GM19328 (cell line): ENCODE results near the gene RHOT2.
A peak's percentile ranks its signal among the peaks of the same experiment; 100 is the strongest.
"Not testable (repeated sequence)": the region's sequence is repeated elsewhere in the genome, so short reads cannot be mapped to it uniquely, and the experiment has no call there.

Experiments used
- ATAC-seq: cut with Tn5 transposase; IDR thresholded peaks from one replicate; pipeline ENCODE4 v1.9.1; 2021; ENCODE audit warnings: mild to moderate bottlenecking, moderate library complexity; ENCODE audit not compliant: unreplicated experiment

The RHOT2 gene

DNA sequence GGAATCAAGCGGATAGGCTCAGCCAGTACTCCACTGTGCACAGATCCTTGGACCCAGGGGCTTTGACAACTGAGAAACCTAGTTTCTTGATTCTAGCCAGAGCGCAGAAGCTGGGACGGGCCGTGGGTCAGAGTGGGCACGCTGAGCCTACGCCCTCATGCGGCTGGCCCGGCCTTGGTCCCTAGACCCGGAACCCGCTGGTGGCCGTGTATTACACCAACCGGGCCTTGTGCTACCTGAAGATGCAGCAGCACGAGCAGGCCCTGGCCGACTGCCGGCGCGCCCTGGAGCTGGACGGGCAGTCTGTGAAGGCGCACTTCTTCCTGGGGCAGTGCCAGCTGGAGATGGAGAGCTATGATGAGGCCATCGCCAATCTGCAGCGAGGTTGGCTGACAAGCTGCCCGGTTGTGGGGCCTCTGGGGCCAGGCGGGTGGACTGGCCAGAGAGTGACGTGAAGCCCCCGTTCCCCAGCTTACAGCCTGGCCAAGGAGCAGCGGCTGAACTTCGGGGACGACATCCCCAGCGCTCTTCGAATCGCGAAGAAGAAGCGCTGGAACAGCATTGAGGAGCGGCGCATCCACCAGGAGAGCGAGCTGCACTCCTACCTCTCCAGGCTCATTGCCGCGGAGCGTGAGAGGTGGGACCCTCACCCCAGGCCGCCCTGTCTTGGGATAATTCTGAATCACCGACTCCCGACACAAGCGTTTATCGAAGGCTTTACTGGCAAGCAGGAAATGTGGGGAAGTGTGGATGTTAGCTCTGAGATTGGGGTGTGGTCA is 13.2 kb downstream of the RHOT2 start:
- ATAC-seq = no peak

- no peak for ATAC-seq
Observed at GRCh38 chr16:681746-682427, 14.0 kb downstream of the RHOT2 start.

DNA sequence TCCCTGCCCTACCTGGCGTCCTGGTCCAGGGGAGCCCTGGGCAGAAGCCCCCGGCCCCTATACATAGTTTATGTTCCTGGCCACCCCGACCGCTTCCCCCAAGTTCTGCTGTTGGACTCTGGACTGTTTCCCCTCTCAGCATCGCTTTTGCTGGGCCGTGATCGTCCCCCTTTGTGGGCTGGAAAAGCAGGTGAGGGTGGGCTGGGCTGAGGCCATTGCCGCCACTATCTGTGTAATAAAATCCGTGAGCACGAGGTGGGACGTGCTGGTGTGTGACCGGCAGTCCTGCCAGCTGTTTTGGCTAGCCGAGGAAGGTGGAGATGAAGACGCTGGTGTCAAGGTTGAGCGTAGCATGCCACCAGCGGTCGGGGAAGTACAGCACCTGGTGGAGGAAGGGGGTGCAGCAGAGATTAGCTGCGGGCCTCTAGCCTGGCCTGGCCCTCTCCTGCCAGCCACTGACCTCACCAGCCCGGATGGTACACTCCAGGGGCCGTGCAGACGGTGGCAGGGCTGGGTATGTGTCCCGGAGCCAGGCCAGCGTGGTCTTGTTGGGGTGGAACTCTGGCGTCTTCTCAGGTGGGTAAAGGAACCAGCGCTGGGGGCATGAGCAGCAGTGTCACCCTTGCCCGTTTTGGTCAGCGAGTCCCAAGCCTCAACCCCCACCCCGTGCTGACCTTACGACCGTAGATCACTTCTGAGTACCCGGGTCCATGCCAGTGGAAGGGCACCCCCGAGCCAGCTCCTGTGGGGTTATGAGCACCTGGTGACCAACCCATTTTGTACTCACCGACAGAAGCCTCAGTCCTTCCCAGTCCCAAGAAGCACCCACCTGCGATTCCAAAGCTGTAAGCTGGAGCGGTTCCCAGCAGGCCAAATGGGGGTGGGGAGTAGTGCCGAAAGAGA is 14.8 kb downstream of the RHOT2 start:
- no peak for ATAC-seq

GRCh38 chr16:683396-684070 is 15.6 kb downstream of the RHOT2 start:
- no peak for ATAC-seq

DNA sequence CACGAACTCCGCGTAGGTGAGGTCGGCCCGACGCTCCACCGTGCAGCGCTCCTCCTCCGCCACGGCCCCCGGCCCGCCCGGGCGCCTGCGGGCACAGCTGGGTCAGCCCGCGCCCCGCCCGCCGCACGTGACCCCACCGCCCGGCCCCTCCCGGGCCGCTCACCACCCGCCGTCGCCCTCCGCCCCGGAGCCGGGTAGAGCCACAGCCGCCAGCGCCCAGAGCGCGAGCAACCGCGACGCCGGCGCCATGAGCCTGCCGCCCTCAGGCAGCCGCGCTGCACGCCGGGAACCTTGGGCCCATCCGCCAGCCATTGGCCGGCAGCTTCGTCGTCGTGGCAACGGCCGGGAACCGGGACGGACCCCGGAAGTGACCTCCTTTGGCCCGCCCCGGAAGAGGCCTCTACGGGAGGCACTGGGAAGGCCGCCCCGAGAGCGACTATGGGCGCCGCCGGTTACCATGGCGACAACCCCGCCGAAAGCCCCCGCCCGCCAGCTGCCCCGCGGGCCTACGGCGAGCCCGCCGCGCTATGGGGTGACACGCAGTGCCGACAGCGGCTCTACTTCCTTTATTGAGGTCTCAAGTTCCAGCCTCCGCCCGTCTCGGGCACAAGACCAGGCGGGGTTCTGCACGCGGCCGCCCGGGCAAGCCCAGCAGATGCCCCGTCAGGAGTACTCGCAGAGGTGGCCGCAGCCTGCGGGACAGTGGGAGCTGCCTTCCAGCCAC is 16.3 kb downstream of the RHOT2 start, which contains the start of gene JMJD8:
JMJD8 (minus strand) TSS at position 264 of the 724 bp plus-strand sequence; CDS start at position 249, 15 bp downstream.
- ATAC-seq = peak; percentile 46

GRCh38 chr16:684961-685696 is 17.2 kb downstream of the RHOT2 start:
- no peak for ATAC-seq

DNA sequence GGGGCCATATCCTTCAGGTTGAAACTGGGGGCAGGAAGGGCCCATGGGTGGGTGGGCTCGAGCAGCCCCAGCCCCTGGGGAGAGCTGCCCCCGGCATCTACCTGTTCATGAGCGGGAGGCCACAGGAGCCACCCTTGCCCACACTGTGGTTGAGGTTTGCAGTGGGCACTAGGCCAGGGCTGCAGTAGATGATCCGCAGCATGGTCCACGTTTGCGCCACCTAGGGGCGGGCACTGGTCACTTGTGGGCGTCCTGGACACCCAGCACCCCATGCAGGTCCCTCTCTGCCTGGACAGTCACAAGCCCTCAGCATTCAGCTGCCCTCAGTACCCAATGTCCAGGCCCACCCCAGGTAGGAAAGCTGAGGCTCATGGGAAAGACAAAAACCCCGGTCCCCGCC is 18.0 kb downstream of the RHOT2 start:
- no peak for ATAC-seq

DNA sequence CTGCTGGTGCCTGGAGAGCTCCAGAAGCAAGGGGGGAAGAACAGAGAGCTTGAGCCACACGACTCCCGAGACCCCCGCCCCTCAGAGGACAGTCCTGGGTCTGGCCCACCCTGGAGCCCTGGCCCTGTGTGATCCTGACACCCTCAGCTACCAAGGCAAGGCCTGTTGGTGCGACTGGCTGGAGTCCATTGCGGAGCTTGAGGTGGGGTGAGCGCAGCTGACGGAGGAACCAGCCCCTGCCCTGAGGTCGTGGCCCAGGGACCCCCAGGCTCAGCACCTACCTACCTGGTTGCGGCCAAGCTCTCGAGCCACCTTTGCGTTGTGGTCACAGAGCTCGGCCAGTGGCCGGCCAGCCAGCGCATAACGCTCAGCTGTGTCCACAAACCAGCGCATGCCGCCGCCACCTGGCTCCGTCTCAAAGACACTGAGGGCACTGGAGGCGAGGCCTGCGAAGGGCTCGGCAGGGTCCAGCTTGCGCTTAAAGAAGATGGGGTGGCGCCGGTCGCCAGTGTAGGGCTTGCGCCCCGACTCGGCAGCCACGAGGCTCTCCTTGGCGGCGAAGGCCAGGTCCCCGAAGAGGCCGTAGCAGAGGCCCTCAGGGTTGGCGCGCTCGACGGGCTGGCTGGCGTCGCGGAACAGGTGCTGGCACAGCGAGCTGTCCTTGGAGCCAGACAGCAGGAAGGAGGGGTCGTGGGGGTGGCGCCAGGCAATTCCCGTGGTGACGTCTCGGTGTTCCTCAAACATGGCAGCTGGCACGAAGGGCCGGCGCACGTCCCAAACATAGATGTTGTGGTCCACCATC is 18.7 kb downstream of the RHOT2 start:
- ATAC-seq = no peak

GRCh38 chr16:687499-687898 is 19.6 kb downstream of the RHOT2 start:
- ATAC-seq = no peak

DNA sequence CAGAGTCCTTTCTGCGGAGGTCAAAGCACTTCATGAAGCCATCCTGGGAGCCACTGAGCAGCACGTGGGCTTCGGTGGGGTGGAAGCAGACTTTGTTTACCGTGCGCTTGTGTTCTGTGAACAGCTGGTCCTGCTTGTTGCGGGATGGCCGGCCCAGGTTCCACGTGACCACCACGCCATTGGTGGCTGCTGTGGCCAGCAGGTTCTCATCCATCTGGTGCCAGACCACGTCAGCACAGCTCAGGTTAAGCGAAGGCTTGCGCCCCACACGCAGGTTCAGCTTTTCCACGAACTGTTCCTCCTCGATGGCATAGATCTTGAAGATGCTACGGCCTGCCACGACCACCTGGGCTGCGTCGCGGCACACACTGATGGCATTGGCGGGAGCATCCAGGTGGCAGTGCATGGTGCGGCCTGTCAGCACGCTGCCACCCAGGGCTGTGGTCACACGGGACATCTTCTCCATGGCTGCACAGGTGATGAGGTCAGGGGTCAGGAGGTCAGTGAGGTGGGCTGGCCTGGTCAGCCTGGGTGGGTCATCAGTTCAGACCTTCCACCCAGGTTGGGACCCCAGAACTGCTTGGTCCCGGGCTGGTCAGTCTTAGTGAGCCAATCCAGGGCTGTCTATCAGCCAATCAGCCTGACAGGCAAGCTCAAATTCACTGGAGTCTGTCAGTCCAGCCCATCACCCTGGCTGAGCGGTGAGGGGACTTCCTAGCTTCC is 21.4 kb downstream of the RHOT2 start:
- ATAC-seq = no peak

DNA sequence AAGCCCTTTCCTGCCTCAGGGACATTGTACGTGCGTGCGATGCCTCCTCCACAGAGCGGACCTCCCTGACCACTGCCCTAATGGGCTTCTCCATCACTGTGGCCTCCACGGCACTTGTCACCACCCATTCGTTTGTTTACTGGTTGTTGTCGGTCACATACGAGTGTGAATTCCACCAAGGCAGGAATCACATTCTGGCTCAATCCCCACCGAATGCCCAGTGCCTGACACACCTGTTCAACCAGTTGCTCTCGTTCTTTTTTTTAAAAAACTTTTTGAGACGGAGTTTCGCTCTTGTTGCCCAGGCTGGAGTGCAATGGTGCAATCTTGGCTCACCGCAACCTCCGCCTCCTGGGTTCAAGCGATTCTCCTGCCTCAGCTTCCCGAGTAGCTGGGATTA is 23.3 kb downstream of the RHOT2 start:
- ATAC-seq = not testable (repeated sequence)

- ATAC-seq = no peak
Observed at GRCh38 chr16:692356-693108, 24.6 kb downstream of the RHOT2 start.

DNA sequence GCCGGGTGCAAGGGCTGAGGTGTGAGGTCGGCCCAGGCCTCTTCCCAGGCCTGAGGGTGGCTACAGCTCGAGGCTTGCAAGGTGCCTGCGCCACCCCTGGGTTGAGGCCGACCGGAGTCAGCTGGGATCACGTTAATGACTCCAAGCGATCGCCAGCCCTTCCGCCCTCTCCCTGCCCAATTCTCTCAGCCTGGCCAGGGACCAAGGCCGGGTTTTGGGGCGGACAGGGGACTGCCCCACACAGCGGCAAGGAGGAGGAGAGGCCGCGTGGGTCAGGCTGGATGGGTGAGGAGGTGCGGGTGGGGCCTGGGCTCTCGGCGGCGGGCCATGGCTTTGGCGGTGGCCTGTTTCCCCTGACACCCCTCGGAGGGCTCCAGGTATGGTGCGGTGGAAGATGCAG is 25.4 kb downstream of the RHOT2 start:
- no peak for ATAC-seq

DNA sequence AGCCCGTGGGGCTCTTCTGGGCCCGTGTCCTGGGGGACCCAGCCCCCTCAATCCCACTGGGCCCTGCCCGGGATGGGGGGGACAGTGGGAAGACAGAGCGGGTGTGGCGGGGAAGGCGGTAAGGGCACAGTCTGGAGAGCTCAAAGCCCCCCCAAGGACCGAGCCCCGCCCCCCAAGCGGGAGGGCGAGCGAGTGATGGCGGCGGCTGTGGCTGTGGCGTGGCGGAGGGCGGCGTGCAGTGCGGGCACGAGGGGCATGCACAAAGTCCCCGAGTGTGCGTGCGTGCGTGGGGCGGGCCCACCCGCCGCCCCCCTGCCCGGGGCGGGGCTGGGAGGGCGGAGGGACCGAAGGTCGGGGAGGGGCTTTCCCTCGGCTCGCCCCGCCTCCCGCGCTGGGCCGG is 25.8 kb downstream of the RHOT2 start:
- ATAC-seq = no peak

GRCh38 chr16:694187-694862 is 26.4 kb downstream of the RHOT2 start:
- ATAC-seq = no peak

DNA sequence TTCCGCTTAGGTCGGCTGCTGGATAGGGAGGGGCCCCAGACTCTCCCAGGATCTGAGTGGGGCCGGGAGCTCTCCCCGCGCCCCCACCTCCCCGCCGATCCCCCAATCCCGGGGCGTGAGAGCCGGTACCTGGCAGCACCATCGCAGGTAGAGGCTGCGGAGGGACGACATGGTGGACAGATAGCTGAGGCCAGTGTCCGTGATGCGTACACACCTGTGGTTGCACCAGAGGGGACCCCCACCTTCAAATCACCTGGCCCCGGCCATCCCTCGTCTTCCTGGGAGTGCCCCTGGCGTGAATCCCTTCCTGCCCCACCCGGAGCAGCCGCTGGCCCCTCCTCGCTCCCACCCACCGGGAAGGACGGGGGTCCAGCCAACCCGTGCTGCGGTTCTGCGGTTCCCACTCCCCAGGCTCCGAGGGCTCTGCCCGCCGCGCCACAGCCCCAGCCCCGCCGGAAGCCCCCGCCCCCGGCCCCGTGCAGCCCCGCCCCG is 27.0 kb downstream of the RHOT2 start:
- ATAC-seq = no peak
